Lower lobe of right lung (tissue), 2 donors: ENCODE data around the gene ARHGAP22. TPM values are rescaled to one million over a fixed set of nuclear protein-coding genes. Genes with fewer than 3 reads are reported as not detected.
"Not testable (repeated sequence)": the region's sequence is repeated elsewhere in the genome, so short reads cannot be mapped to it uniquely, and the experiment has no call there.

Experiments used
- ATAC-seq, 2 donors: fragments of 200-7000 bp; cut with Tn5 transposase; one replicate each; pipeline ENCODE4 v1.9.1; 2020 to 2022; ENCODE audit warnings: mild to moderate bottlenecking in 2 of 2, moderate library complexity in 2 of 2
- DNase-seq: peaks from one replicate; pipeline ENCODE4 v3.0.0-alpha.2; 2020
- H3K27ac ChIP-seq: fragments of 200-600 bp; one replicate; pipeline ENCODE4 v1.8.0; 2022
- H3K27me3 ChIP-seq: fragments of 200-600 bp; one replicate; pipeline ENCODE4 v1.8.0; 2022; ENCODE audit warnings: low read depth
- H3K36me3 ChIP-seq: fragments of 200-600 bp; one replicate; pipeline ENCODE4 v1.8.0; 2022; ENCODE audit warnings: mild to moderate bottlenecking
- H3K4me1 ChIP-seq: fragments of 200-600 bp; one replicate; pipeline ENCODE4 v1.8.0; 2022
- H3K4me3 ChIP-seq: fragments of 200-600 bp; one replicate; pipeline ENCODE4 v1.8.0; 2022; ENCODE audit warnings: mild to moderate bottlenecking
- H3K9me3 ChIP-seq: fragments of 200-600 bp; one replicate; pipeline ENCODE4 v1.8.0; 2022
- intact Hi-C: fragments of 100-400 bp; cut with DNase I; formaldehyde crosslinking; loops from one replicate; pipeline ENCODE4 v1.11.0; 2022
- total RNA-seq: library from RNA; stranded (reverse); fragmentation: NEBNext Ultra II Directional; extraction: Animal tissue kit (Norgen Biotek cat#: 25700); gene quantifications from one replicate; pipeline ENCODE4 v1.2.1, GENCODE V29; 2021
- TF ChIP-seq, protein P1 (sequence below): fragments of 200-600 bp; IDR thresholded peaks from one replicate; pipeline ENCODE4 v1.8.0; 2022; ENCODE audit warnings: antibody characterized with exemption, mild to moderate bottlenecking
- donor health status: DM: no; HTN: yes; CAD: no; lungs with severe emphysema.

ARHGAP22 gene
- total RNA-seq, 1 donor from 2014 or later: 9.6 TPM

DNA sequence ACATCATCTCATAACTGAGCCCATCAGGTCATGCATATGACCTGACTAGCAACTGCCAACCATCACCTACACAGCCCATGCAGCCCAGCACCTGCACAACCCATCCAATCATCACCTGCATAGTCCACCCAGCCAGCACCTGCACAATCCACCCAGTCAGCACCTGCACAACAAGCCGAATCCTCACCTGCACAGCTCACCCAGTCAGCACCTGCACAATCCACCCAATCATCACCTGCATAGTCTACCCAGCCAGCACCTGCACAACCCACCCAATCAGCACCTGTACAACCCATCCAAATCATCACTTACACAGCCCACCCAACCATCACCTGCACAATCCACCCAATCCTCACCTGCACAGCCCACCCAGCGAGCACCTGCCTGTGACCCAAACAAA, 46.4 kb upstream of the ARHGAP22 start:
- no peaks in the 10 kb centered on the region for H3K36me3 ChIP-seq
- no peak overlapping the region for H3K27ac ChIP-seq
- no peaks in the 10 kb centered on the region for H3K27me3 ChIP-seq
- peaks cover 11% of the 10 kb centered on the region for H3K4me1 ChIP-seq
- no peaks in the 10 kb centered on the region for H3K9me3 ChIP-seq
- TF ChIP-seq, protein P1, sequence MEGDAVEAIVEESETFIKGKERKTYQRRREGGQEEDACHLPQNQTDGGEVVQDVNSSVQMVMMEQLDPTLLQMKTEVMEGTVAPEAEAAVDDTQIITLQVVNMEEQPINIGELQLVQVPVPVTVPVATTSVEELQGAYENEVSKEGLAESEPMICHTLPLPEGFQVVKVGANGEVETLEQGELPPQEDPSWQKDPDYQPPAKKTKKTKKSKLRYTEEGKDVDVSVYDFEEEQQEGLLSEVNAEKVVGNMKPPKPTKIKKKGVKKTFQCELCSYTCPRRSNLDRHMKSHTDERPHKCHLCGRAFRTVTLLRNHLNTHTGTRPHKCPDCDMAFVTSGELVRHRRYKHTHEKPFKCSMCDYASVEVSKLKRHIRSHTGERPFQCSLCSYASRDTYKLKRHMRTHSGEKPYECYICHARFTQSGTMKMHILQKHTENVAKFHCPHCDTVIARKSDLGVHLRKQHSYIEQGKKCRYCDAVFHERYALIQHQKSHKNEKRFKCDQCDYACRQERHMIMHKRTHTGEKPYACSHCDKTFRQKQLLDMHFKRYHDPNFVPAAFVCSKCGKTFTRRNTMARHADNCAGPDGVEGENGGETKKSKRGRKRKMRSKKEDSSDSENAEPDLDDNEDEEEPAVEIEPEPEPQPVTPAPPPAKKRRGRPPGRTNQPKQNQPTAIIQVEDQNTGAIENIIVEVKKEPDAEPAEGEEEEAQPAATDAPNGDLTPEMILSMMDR: no peak
- intact Hi-C loops: no loop called here
- ATAC-seq (no peak), DNase-seq (no peak)
- no peak overlapping the region for H3K4me3 ChIP-seq

DNA sequence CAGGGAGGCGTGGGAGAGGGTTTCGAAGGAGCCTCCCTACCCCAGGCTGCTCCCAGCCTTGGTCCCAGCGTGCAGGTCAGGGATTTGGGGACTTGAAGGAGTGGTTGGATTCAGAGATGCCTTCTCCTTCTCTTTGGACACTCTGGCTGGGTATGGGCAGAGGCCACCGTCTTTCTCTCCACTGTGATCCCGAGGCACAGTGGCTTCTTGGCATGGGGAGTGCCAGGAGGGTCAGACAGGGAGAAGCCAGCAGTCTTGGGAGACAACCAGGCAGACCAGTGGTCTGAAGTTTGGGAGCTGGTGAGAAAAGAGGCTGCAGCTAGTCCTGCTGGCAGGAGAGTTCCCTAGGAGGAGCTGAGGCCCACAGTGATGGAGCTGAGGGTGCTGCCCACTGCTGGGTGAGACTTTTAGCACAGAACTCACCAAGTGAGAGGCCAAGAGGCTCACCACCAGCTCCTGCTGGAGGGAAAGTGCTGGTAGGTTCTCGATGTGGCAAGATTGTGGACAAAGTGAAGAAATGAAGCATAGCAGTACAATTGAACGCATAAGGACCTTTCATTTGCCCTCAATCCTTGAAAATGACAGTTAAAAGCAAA, 44.6 kb upstream of the ARHGAP22 start:
- intact Hi-C loops: no loop called here
- ATAC-seq (peak in 1 of 2 donors; percentile 38), DNase-seq (no peak)
- no peaks in the 10 kb centered on the region for H3K9me3 ChIP-seq
- TF ChIP-seq, protein P1: no peak
- H3K4me1 ChIP-seq: no peaks in the 10 kb centered on the region
- H3K36me3 ChIP-seq: no peaks in the 10 kb centered on the region
- H3K27ac ChIP-seq: no peak overlapping the region
- H3K27me3 ChIP-seq: no peaks in the 10 kb centered on the region
- H3K4me3 ChIP-seq: no peak overlapping the region

DNA sequence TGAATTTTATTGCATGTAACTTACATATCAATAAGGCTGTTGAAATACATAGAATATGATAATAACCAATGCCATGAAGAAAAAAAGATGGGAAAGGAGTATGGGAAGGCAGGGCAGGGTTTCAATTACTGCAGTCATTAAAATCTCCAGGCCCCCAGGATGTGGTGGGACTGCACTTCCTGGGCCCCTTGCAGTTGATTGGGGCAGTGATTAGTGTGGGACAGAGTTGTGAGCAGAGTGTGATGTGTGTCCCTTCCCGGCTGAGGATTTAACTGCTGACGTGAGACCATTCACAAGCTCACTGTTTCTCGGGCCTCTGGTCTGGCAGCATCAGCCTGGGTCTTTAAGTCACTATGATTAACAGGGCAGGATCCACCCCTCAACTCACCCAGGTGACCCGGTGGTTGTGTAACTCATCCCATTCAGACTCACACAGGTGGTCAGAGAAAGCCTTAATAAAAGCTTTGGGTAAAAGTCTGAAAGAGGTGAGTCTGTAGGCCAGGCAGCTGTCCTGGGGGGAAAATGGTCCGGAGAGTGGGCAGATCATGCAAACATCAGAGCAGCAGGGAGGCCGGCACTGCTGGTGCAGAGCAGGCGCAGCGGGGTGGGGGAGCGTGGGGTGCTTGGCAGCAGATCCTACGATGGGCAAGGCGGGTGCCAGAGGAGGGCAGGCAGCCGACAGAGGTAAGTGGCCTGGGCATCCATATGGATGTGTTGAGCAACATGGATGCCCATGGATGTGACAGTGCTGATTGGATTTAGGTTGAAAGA, 43.5 kb upstream of the ARHGAP22 start:
- Histone ChIP-seq H3K27ac (no peak overlapping the region), H3K36me3 (no peaks in the 10 kb centered on the region), H3K27me3 (no peaks in the 10 kb centered on the region), H3K4me1 (no peaks in the 10 kb centered on the region), H3K9me3 (no peaks in the 10 kb centered on the region), H3K4me3 (no peak overlapping the region)
- intact Hi-C loops: no loop called here
- ATAC-seq (no peak), DNase-seq (no peak)
- TF ChIP-seq, protein P1: no peak

DNA sequence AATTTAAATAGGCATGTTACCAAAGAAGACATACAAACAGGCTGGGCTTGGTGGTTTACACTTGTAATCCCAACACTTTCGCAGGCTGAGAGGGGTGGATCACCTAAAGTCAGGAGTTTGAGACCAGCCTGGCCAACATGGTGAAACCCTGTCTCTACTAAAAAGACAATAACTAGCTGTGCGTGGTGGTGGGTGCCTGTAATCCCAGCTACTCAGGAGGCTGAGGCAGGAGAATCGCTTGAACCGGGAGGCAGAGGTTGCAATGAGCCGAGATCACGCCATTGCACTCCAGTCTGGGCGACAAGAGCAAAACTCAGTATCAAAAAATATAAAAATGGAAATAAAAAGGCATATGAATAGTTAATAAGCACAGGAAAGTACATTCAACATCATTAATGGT, 42.2 kb upstream of the ARHGAP22 start:
- H3K27ac ChIP-seq, H3K27me3 ChIP-seq, H3K4me3 ChIP-seq, DNase-seq, H3K36me3 ChIP-seq, intact Hi-C loops, ATAC-seq, H3K9me3 ChIP-seq, H3K4me1 ChIP-seq: not testable (repeated sequence)

DNA sequence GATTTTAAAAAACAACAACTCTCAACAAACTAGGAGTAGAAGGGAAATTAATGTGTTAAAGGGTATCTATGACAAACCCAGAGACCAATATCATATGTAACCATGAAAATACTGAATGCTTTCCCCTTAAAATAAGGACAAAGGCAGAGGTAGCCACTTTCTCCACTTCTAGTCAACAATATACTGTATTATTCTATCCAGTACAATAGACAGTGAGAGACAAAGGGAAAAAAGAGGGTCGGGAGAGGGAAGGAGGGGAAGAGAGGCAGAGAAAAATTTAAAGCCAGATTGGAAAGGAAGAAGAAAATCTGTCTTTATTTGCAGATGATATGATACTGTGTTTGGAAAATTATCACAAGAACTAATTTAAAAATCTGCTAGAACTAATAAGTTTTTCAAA, 40.7 kb upstream of the ARHGAP22 start:
- Histone ChIP-seq H3K4me1 (no peaks in the 10 kb centered on the region), H3K4me3 (no peak overlapping the region), H3K9me3 (no peaks in the 10 kb centered on the region), H3K36me3 (no peaks in the 10 kb centered on the region), H3K27ac (no peak overlapping the region), H3K27me3 (no peaks in the 10 kb centered on the region)
- intact Hi-C loops: no loop called here
- ATAC-seq: no peak
- no peak for DNase-seq
- TF ChIP-seq, protein P1: no peak

DNA sequence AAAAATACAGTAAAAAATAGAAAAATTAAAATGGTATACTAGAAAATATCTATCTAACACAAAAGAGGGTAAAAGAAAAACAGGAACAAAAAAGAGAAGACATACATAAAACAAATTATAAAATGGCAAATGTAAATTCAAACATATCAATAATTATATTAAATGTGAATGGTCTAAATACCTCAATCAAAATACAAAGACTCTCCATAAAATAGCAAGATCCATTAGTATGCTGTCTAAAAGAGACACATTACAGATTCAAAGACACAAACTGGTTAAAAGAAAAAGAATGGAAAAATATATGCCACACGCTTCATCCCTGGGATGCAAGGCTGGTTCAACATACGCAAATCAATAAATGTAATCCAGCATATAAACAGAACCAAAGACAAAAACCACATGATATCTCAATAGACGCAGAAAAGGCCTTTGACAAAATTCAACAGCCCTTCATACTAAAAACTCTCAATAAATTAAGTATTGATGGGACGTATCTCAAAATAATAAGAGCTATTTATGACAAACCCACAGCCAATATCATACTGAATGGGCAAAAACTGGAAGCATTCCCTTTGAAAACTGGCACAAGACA, 36.3 kb upstream of the ARHGAP22 start:
- ATAC-seq, H3K27me3 ChIP-seq, H3K27ac ChIP-seq, DNase-seq, H3K36me3 ChIP-seq, intact Hi-C loops, H3K4me3 ChIP-seq, H3K4me1 ChIP-seq, H3K9me3 ChIP-seq: not testable (repeated sequence)
